Stomach (tissue), 9 donors: ENCODE results near the gene BSG. TPM values are rescaled to one million over a fixed set of nuclear protein-coding genes. Genes with fewer than 3 reads are reported as not detected.

ENCODE experiments used
- DNase-seq, 2 donors: peaks; one replicate each; pipeline versions ENCODE4 v3.0.0 to v3.0.0-alpha.2; 2013 to 2019
- H3K27ac ChIP-seq, 5 donors: fragments of 200-600 bp in 4 of 5; sonication (generic) in 4 of 5; one replicate each; pipeline ENCODE4 v1.5.1; 2013 to 2019; ENCODE audit warnings: mild to moderate bottlenecking in 1 of 5, moderate library complexity in 1 of 5
- H3K27me3 ChIP-seq, 3 donors: fragments of 200-600 bp; sonication (generic); one replicate each; pipeline ENCODE4 v1.5.1; 2017 to 2019; ENCODE audit warnings: mixed run types in 1 of 3
- H3K36me3 ChIP-seq, 4 donors: fragments of 200-600 bp; sonication (generic); 1 replicate in 3 of 4; 2 replicates in 1 of 4; pipeline ENCODE4 v1.5.1; 2016 to 2019
- H3K4me1 ChIP-seq, 4 donors: fragments of 200-600 bp; sonication (generic); one replicate each; pipeline ENCODE4 v1.5.1; 2016 to 2019
- H3K4me3 ChIP-seq, 4 donors: fragments of 200-600 bp; sonication (generic) in 3 of 4; one replicate each; pipeline ENCODE4 v1.5.1; 2016 to 2019; ENCODE audit warnings: mild to moderate bottlenecking in 1 of 4
- H3K9me3 ChIP-seq, 4 donors: fragments of 200-600 bp; sonication (generic); one replicate each; pipeline ENCODE4 v1.5.1; 2016 to 2019
- EP300 ChIP-seq: sonication (generic); formaldehyde crosslinking; IDR thresholded peaks from one replicate; pipeline ENCODE4 v1.6.1; 2017; ENCODE audit warnings: antibody characterized with exemption
- POLR2A ChIP-seq, 4 donors: fragments of 450-650 bp; IDR thresholded peaks; one replicate each; pipeline ENCODE4 v1.6.1; 2016; ENCODE audit warnings: antibody characterized with exemption in 4 of 4, control low read depth in 2 of 4, mild to moderate bottlenecking in 1 of 4, moderate library complexity in 1 of 4
- POLR2AphosphoS5 ChIP-seq, 3 donors: sonication (generic); formaldehyde crosslinking; IDR thresholded peaks; one replicate each; pipeline ENCODE4 v1.6.1; 2016; ENCODE audit warnings: antibody characterized with exemption in 3 of 3
- WGBS, 5 donors: extraction: QIAGEN DNeasy Blood & Tissue Kit in 3 of 5; methylation state at CpG; one replicate each; pipeline versions ENCODE4 v1.1.5 to v1.1.7; 2013 to 2018; 5-methylcytosine and 5-hydroxymethylcytosine counted together
- intact Hi-C: fragments of 100-400 bp; cut with DNase I; formaldehyde crosslinking; loops from one replicate; pipeline ENCODE4 v1.15.1; 2023; ENCODE audit warnings: low total_unique reads
- polyA plus RNA-seq, 3 donors: library from polyadenylated mRNA; stranded (reverse); fragments of 200-250 nt; gene quantifications; one replicate each; pipeline ENCODE4 v1.2.3, GENCODE V29; 2013
- total RNA-seq, 5 donors: library from RNA; depleted of rRNA; stranded (reverse); fragments of >200 nt; gene quantifications; one replicate each; pipeline versions ENCODE4 v1.1.0 to v1.2.3, GENCODE V29; 2014 to 2016
- TF ChIP-seq, protein P1 (sequence below), 7 experiments: fragments of 450-650 bp in 4 of 7; fragments of 200-600 bp in 3 of 7; sonication (generic) in 3 of 7; IDR thresholded peaks; one replicate each; pipeline ENCODE4 v1.5.1; 2016 to 2019; ENCODE audit warnings: antibody characterized with exemption in 7 of 7, control low read depth in 2 of 7, mild to moderate bottlenecking in 1 of 7
- donor health status: healthy with polysubstance abuse.
- donor health status: Bipolar disorder and iron deficiency.
- donor health status: healthy.

Gene BSG
- total and polyA plus RNA-seq, 8 donors: 184 to 1,029 (median 331) TPM

DNA sequence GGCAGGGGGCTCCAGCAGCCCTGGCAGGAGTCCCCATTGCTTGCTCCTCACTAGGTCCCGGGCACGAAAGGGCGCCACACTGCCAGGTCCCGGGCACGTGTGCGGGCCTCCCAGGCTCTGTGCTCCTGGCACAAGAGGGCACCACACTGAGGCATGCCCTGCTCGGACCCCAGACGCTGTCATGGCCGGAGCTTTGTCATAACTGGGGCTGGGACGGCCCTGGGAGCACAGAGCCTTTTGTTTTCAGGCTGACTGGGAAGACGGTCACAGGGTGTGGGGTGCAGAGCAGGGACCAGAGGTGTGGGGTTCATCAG lies 7.4 kb downstream of the BSG start:
- H3K9me3 ChIP-seq: no peaks in the 10 kb centered on the region
- 83 to 94% (median 91%) methylated on average over 5 to 11 of the region's 11 CpGs for WGBS, 5 donors
- peaks cover 43 to 64% (median 61%) of the 10 kb centered on the region in 4 donors for H3K36me3 ChIP-seq
- TF ChIP-seq POLR2AphosphoS5 (IDR thresholded peaks at IDR 0.05) (no peak), EP300 (no peak), POLR2A (IDR thresholded peaks at IDR 0.05) (no peak)
- TF ChIP-seq, protein P1, sequence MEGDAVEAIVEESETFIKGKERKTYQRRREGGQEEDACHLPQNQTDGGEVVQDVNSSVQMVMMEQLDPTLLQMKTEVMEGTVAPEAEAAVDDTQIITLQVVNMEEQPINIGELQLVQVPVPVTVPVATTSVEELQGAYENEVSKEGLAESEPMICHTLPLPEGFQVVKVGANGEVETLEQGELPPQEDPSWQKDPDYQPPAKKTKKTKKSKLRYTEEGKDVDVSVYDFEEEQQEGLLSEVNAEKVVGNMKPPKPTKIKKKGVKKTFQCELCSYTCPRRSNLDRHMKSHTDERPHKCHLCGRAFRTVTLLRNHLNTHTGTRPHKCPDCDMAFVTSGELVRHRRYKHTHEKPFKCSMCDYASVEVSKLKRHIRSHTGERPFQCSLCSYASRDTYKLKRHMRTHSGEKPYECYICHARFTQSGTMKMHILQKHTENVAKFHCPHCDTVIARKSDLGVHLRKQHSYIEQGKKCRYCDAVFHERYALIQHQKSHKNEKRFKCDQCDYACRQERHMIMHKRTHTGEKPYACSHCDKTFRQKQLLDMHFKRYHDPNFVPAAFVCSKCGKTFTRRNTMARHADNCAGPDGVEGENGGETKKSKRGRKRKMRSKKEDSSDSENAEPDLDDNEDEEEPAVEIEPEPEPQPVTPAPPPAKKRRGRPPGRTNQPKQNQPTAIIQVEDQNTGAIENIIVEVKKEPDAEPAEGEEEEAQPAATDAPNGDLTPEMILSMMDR (IDR thresholded peaks at IDR 0.05): no peak
- no peak overlapping the region for H3K4me3 ChIP-seq
- intact Hi-C loops: loop anchor here (10.0 kb wide), 1 partner anchor 55 kb away; the partner anchor contains the start of genes FGF22 and POLRMT
- no peak for DNase-seq
- peaks cover 0 to 9% (median 0%) of the 10 kb centered on the region in 3 donors for H3K27me3 ChIP-seq
- H3K4me1 ChIP-seq: peaks cover 22 to 57% (median 48%) of the 10 kb centered on the region in 4 donors
- no peak overlapping the region for H3K27ac ChIP-seq

DNA sequence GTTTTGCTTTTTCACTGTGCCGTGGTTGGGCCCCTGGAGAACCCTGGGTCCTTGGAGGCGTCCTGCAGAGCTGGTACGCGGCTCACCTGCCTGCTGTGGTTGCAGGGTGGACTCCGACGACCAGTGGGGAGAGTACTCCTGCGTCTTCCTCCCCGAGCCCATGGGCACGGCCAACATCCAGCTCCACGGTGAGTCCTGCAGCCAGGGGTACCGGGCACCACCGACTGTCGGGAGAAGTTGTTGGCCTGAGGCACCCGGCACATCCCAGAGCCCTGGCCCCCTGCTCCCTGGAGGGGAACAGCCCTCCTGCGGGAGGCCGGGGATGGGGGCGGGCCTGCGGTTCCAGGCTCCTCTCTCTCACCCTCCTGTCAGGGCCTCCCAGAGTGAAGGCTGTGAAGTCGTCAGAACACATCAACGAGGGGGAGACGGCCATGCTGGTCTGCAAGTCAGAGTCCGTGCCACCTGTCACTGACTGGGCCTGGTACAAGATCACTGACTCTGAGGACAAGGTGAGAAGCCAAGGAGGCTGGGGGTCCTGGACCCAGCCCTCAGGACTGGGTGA lies 8.0 kb downstream of the BSG start:
- H3K27me3 ChIP-seq: peaks cover 0 to 14% (median 0%) of the 10 kb centered on the region in 3 donors
- H3K4me3 ChIP-seq: no peak overlapping the region
- TF ChIP-seq POLR2AphosphoS5 (IDR thresholded peaks at IDR 0.05) (no peak), POLR2A (IDR thresholded peaks at IDR 0.05) (no peak), EP300 (no peak)
- TF ChIP-seq, protein P1 (IDR thresholded peaks at IDR 0.05): no peak
- no peak for DNase-seq
- peaks cover 16 to 52% (median 42%) of the 10 kb centered on the region in 4 donors for H3K4me1 ChIP-seq
- no peak overlapping the region for H3K27ac ChIP-seq
- peaks cover 43 to 64% (median 61%) of the 10 kb centered on the region in 4 donors for H3K36me3 ChIP-seq
- 89 to 91% (median 89%) methylated on average over 12 to 22 of the region's 22 CpGs for WGBS, 5 donors
- H3K9me3 ChIP-seq: no peaks in the 10 kb centered on the region
- intact Hi-C loops: no loop called here

DNA sequence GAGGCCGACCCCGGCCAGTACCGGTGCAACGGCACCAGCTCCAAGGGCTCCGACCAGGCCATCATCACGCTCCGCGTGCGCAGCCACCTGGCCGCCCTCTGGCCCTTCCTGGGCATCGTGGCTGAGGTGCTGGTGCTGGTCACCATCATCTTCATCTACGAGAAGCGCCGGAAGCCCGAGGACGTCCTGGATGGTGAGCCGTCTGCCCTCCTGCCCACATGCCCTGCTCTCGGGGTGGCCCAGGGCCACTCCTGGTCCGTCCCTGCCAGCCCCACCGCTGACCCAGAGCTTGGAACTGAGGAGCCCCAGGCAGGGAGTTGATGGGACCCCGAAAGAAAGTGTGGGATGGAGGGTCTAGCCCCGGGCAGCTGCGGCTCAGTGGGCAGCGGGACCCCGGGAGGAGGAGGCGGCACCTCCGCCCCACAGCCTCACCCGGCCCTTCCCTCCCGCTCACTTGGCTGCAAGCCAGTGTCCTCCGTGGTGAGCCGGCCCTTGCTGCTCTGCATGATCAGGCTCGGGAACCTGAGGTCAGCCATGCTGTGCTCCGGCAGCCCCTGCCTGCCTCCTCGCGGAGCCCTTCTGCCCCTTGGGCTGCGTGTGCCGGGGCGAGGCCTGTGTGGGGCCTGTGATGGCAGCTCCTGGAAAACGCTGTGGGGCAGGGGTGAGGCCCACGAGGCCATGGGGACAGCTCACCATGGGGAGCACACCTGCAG lies 9.2 kb downstream of the BSG start:
- intact Hi-C loops: no loop called here
- no peaks in the 10 kb centered on the region for H3K9me3 ChIP-seq

DNA sequence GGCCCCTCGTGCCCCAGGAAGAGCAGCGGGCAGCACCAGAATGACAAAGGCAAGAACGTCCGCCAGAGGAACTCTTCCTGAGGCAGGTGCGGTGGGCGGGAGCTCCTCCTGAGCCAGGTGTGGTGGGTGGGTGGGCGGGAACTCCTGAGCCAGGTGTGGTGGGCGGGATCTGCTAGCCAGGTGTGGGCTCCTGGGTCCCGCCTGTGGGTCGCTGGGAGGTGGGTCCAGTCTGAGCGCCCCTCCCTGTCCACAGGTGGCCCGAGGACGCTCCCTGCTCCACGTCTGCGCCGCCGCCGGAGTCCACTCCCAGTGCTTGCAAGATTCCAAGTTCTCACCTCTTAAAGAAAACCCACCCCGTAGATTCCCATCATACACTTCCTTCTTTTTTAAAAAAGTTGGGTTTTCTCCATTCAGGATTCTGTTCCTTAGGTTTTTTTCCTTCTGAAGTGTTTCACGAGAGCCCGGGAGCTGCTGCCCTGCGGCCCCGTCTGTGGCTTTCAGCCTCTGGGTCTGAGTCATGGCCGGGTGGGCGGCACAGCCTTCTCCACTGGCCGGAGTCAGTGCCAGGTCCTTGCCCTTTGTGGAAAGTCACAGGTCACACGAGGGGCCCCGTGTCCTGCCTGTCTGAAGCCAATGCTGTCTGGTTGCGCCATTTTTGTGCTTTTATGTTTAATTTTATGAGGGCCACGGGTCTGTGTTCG lies 10.3 kb downstream of the BSG start:
- no peaks in the 10 kb centered on the region for H3K9me3 ChIP-seq
- no peak for TF ChIP-seq POLR2A (IDR thresholded peaks at IDR 0.05)
- no peak for TF ChIP-seq EP300
- TF ChIP-seq POLR2AphosphoS5 (IDR thresholded peaks at IDR 0.05): no peak
- TF ChIP-seq, protein P1 (IDR thresholded peaks at IDR 0.05): no peak
- peaks cover 0 to 36% (median 2%) of the 10 kb centered on the region in 3 donors for H3K27me3 ChIP-seq
- H3K4me1 ChIP-seq: peaks cover 0 to 30% (median 19%) of the 10 kb centered on the region in 4 donors
- no peak overlapping the region for H3K4me3 ChIP-seq
- peaks cover 40 to 62% (median 57%) of the 10 kb centered on the region in 4 donors for H3K36me3 ChIP-seq
- 87 to 89% (median 87%) methylated on average over 23 to 31 of the region's 31 CpGs for WGBS, 5 donors
- H3K27ac ChIP-seq: no peak overlapping the region
- intact Hi-C loops: no loop called here
- DNase-seq: no peak

More for the DNA sequence above, 9.2 kb downstream of the BSG start:
- TF ChIP-seq POLR2AphosphoS5 (IDR thresholded peaks at IDR 0.05) (no peak), POLR2A (IDR thresholded peaks at IDR 0.05) (no peak), EP300 (no peak)
- TF ChIP-seq, protein P1 (IDR thresholded peaks at IDR 0.05): no peak
- H3K36me3 ChIP-seq: peaks cover 43 to 64% (median 61%) of the 10 kb centered on the region in 4 donors
- no peak overlapping the region for H3K4me3 ChIP-seq
- H3K27ac ChIP-seq: no peak overlapping the region
- peaks cover 0 to 26% (median 0%) of the 10 kb centered on the region in 3 donors for H3K27me3 ChIP-seq
- no peak for DNase-seq
- 79 to 90% (median 85%) methylated on average over 23 to 40 of the region's 40 CpGs for WGBS, 5 donors
- H3K4me1 ChIP-seq: peaks cover 4 to 40% (median 30%) of the 10 kb centered on the region in 4 donors
